Panc1 (cell line): Measurements from ENCODE around the gene MATCAP1. TPM values are rescaled to one million over a fixed set of nuclear protein-coding genes. Genes with fewer than 3 reads are reported as not detected.

Experiments
- ATAC-seq: fragments of 200-7000 bp; cut with Tn5 transposase; 2 replicates; pipeline ENCODE4 v1.9.1; 2020; ENCODE audit warnings: mild to moderate bottlenecking, moderate library complexity
- BruUV-seq: library from RNA; stranded (reverse); fragments of 400-500 nt; replicated peaks from 2 replicates; lab custom pipeline; 2021; lab: Mats Ljungman, UMichigan
- CTCF ChIA-PET: fragments of 300-600 bp; sonication (Branson Sonifier 250); formaldehyde crosslinking; loops from one replicate; lab custom pipeline; 2022; ENCODE audit warnings: antibody characterized with exemption; lab: Charles Lee
- POLR2A ChIA-PET: fragments of 300-600 bp; sonication (Branson Sonifier 250); formaldehyde crosslinking; loops from one replicate; lab custom pipeline; 2022; ENCODE audit warnings: antibody characterized with exemption; lab: Charles Lee
- DNase-seq: peaks from one replicate; pipeline ENCODE4 v3.0.0-alpha.2; 2010; ENCODE audit warnings: low read depth, low spot score
- H3K27ac ChIP-seq: 2 replicates; pipeline ENCODE4 v1.5.1; 2011; ENCODE audit warnings: mild to moderate bottlenecking, low read length, inconsistent platforms
- H3K27me3 ChIP-seq: fragments of 200-500 bp; sonication (Bioruptor generic); 2 replicates; pipeline ENCODE4 v1.6.0; 2014; ENCODE audit warnings: low read length, inconsistent platforms; ENCODE audit not compliant: control insufficient read depth, insufficient read depth
- H3K36me3 ChIP-seq: fragments of 200-500 bp; sonication (Bioruptor generic); 2 replicates; pipeline ENCODE4 v1.5.1; 2014; ENCODE audit warnings: inconsistent platforms, mild to moderate bottlenecking, low read length, moderate library complexity; ENCODE audit not compliant: control insufficient read depth, insufficient read depth
- H3K4me1 ChIP-seq: 2 replicates; pipeline ENCODE4 v1.5.1; 2011; ENCODE audit warnings: inconsistent platforms, mild to moderate bottlenecking, low read length, moderate library complexity; ENCODE audit not compliant: control insufficient read depth, insufficient read depth
- H3K4me3 ChIP-seq, 2 experiments: 2 replicates each; pipeline ENCODE4 v1.5.1; 2011 to 2012; ENCODE audit warnings: low read depth in 2 of 2, low read length in 2 of 2, mild to moderate bottlenecking in 2 of 2, inconsistent platforms in 1 of 2, moderate library complexity in 1 of 2
- H3K9me3 ChIP-seq: fragments of 200-500 bp; sonication (Bioruptor generic); 2 replicates; pipeline ENCODE4 v1.5.1; 2014; ENCODE audit warnings: low read depth, mild to moderate bottlenecking, inconsistent platforms, low read length, moderate library complexity; ENCODE audit not compliant: control insufficient read depth, insufficient read depth
- CTCF ChIP-seq: fragments of 450-650 bp; IDR thresholded peaks from 2 replicates; pipeline ENCODE4 v1.5.1; 2017; ENCODE audit warnings: mild to moderate bottlenecking
- POLR2AphosphoS5 ChIP-seq: IDR thresholded peaks from 2 replicates; pipeline ENCODE4 v1.6.1; 2012; ENCODE audit warnings: mild to moderate bottlenecking, low read depth, low read length, moderate library complexity
- SIN3A ChIP-seq: IDR thresholded peaks from 2 replicates; pipeline ENCODE4 v1.6.1; 2012; ENCODE audit warnings: low read depth, mild to moderate bottlenecking, low read length, moderate library complexity, borderline replicate concordance; ENCODE audit not compliant: insufficient read depth
- TCF7L2 ChIP-seq: IDR thresholded peaks from 2 replicates; pipeline ENCODE4 v1.6.1; 2011; ENCODE audit warnings: mild to moderate bottlenecking, low read depth, low read length, inconsistent platforms
- in situ Hi-C: cut with HindIII; loops from 2 replicates; pipeline ENCODE4 v1.10.0; 2016; ENCODE audit warnings: low sequenced_read_pairs, low pct_unique_long_range_greater_than_20kb
- intact Hi-C: fragments of 100-400 bp; cut with micrococcal nuclease; formaldehyde crosslinking; loops from one replicate; pipeline ENCODE4 v1.10.0; 2022; ENCODE audit not compliant: unreplicated experiment
- total RNA-seq: library from RNA; stranded (reverse); gene quantifications from one replicate; pipeline ENCODE4 v1.2.1, GENCODE V29; 2021; ENCODE audit not compliant: unreplicated experiment
- TF ChIP-seq, protein P1 (sequence below), 2 experiments: IDR thresholded peaks; 2 replicates each; pipeline ENCODE4 v1.6.1; 2011 to 2012; ENCODE audit warnings: low read depth in 2 of 2, control low read depth in 1 of 2, low read length in 1 of 2, mild to moderate bottlenecking in 1 of 2, moderate library complexity in 1 of 2; ENCODE audit not compliant: insufficient read depth in 1 of 2

Gene MATCAP1
- total RNA-seq, 1 experiment from 2014 or later, result 13.9 TPM

- no TSS peak for BruUV-seq
- intact Hi-C loops, result no loop called here
- CTCF ChIA-PET, result no interaction called here
- in situ Hi-C loops, result no loop called here
- Histone ChIP-seq H3K4me1 (peaks cover 4% of the 10 kb centered on the region; the same call in 1 of the 2 replicates), H3K27ac (peak overlapping the region; percentile 88; the same call in 1 of the 2 replicates), H3K9me3 (no peaks in the 10 kb centered on the region), H3K4me3 (peak overlapping the region; percentile 67 to 99), H3K27me3 (no peaks in the 10 kb centered on the region), H3K36me3 (peaks cover 5% of the 10 kb centered on the region; the same call in 1 of the 2 replicates)
- TF ChIP-seq POLR2AphosphoS5 (no peak), TCF7L2 (no peak), CTCF (no peak), SIN3A (no peak)
- TF ChIP-seq, protein P1, sequence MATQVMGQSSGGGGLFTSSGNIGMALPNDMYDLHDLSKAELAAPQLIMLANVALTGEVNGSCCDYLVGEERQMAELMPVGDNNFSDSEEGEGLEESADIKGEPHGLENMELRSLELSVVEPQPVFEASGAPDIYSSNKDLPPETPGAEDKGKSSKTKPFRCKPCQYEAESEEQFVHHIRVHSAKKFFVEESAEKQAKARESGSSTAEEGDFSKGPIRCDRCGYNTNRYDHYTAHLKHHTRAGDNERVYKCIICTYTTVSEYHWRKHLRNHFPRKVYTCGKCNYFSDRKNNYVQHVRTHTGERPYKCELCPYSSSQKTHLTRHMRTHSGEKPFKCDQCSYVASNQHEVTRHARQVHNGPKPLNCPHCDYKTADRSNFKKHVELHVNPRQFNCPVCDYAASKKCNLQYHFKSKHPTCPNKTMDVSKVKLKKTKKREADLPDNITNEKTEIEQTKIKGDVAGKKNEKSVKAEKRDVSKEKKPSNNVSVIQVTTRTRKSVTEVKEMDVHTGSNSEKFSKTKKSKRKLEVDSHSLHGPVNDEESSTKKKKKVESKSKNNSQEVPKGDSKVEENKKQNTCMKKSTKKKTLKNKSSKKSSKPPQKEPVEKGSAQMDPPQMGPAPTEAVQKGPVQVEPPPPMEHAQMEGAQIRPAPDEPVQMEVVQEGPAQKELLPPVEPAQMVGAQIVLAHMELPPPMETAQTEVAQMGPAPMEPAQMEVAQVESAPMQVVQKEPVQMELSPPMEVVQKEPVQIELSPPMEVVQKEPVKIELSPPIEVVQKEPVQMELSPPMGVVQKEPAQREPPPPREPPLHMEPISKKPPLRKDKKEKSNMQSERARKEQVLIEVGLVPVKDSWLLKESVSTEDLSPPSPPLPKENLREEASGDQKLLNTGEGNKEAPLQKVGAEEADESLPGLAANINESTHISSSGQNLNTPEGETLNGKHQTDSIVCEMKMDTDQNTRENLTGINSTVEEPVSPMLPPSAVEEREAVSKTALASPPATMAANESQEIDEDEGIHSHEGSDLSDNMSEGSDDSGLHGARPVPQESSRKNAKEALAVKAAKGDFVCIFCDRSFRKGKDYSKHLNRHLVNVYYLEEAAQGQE (IDR thresholded peaks at IDR 0.05; ENCODE audit: insufficient read depth in 1 of 2, low read depth in 2 of 2, low read length in 1 of 2), result no peak
- no peak for DNase-seq
- ATAC-seq, result no peak
- POLR2A ChIA-PET, result no interaction called here
These were observed 44.4 kb upstream of the MATCAP1 start for GRCh38 chr16:67228034-67228785.

GRCh38 chr16:67227567-67227921 is 43.8 kb upstream of the MATCAP1 start:
- TF ChIP-seq, protein P1 (IDR thresholded peaks at IDR 0.05; ENCODE audit: insufficient read depth in 1 of 2, low read depth in 2 of 2, low read length in 1 of 2), result no peak
- TF ChIP-seq CTCF (no peak), SIN3A (no peak), POLR2AphosphoS5 (no peak), TCF7L2 (no peak)
- Histone ChIP-seq H3K27ac (peak overlapping the region; percentile 88), H3K4me3 (peak overlapping the region; percentile 67 to 99), H3K9me3 (no peaks in the 10 kb centered on the region), H3K36me3 (peaks cover 5% of the 10 kb centered on the region; the same call in 1 of the 2 replicates), H3K4me1 (peaks cover 4% of the 10 kb centered on the region; the same call in 1 of the 2 replicates), H3K27me3 (no peaks in the 10 kb centered on the region)
- ChIA-PET POLR2A (no interaction called here), CTCF (interaction anchor here (1.2 kb wide), 1 partner anchor 29 kb away, joined by 4 read pairs; no protein-coding TSS in a partner anchor)
- DNase-seq (no peak), ATAC-seq (no peak)
- in situ Hi-C loops, result no loop called here
- intact Hi-C loops, result no loop called here
- no TSS peak for BruUV-seq
